ENCODE data around the gene CAPZA2. TPM values are rescaled to one million over a fixed set of nuclear protein-coding genes. Genes with fewer than 3 reads are reported as not detected.

The CAPZA2 gene
- polyA plus RNA-seq, 2 of the 4 experiments (the other 2 are of a cell fraction) = 151 to 213 TPM

DNA sequence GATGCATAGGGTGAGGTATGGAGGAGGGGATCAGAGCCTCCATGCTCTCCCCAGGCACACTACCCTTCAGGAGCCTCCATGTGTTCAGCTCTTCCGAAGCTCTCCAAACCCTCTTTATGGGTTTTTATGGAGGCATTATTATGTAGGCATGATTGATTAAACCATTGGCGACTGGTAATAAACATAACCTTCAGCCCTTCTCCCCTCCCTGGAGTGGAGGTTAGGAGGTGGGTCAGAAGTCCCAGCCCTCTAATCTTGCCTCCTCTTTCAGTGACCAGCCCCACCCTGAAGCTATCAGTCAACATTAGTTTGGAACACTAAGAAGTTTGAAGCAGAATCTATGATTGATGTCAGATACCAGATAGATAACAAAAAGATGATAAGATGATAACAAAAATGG, 23.3 kb downstream of the CAPZA2 start:
- DNase-seq (ENCODE audit: low read depth in 1 of 2, low spot score in 1 of 2) = no peak
- Histone ChIP-seq H3K4me3 (no peak overlapping the region), H3K4me1 (0 out of 3 replicates have a peak, but pooled peaks cover 4% of the 10 kb centered on the region), H3K4me2 (no peak overlapping the region), H3K27ac (no peak overlapping the region), H3K9me3 (no peaks in the 10 kb centered on the region)
- FAIRE-seq = no peak
- TF ChIP-seq CEBPB (IDR thresholded peaks at IDR 0.05) (no peak), RARB (CRISPR knock-in tag; IDR thresholded peaks at IDR 0.05) (no peak), CBX8 (IDR thresholded peaks at IDR 0.05) (no peak), KDM5A (IDR thresholded peaks at IDR 0.05) (no peak), FOSB (CRISPR knock-in tag; IDR thresholded peaks at IDR 0.05) (no peak), SREBF2 (IDR thresholded peaks at IDR 0.05) (no peak), ESRRA (IDR thresholded peaks at IDR 0.05; ENCODE audit: borderline replicate concordance, low read length) (no peak)
- TF ChIP-seq, protein P1, sequence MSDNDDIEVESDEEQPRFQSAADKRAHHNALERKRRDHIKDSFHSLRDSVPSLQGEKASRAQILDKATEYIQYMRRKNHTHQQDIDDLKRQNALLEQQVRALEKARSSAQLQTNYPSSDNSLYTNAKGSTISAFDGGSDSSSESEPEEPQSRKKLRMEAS (IDR thresholded peaks at IDR 0.05) = no peak
- ATAC-seq = no peak
- WGBS (ENCODE audit: missing lambda C conversion rate) = 62% methylated on average over 2 of the region's 2 CpGs
- ChIA-PET CTCF (interaction anchor here (1.6 kb wide), 1 partner anchor 12 kb away, joined by 5 read pairs; no protein-coding TSS in a partner anchor), POLR2A (no interaction called here)

DNA sequence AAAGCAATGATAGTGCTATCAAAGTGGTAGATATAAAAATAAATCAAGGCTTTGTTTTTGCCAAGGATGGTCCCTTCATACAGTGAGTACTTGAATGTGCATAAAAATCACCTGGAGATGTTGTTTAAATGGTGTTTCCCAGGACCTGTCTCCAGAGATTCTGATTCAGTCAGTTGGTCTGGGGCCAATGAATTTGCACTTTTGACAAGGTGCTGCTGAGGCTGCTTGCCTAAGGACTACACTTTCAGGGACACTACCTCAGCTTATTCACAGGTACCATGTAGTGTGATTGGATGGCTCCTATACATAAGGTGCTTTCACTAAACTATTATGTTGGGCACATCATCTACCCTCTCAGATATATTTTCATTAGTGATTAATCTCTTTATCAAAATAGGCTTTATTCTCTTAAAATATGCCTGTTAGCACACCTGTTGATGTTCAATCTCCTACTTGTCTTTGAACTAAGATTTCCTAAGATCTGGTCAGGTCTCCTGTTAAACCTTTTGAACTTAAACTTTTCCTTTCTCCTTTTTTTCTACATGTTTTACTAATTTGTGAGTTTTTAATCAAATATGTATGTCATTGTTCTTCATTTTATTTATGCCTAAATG, 24.3 kb downstream of the CAPZA2 start:
- ChIA-PET CTCF (interaction anchor here (1.6 kb wide), 1 partner anchor 11 kb away, joined by 5 read pairs; no protein-coding TSS in a partner anchor), POLR2A (no interaction called here)

More for the DNA sequence above, 24.3 kb downstream of the CAPZA2 start:
- H3K4me2 ChIP-seq = no peak overlapping the region
- no peak overlapping the region for H3K27ac ChIP-seq
- DNase-seq (ENCODE audit: low read depth in 1 of 2, low spot score in 1 of 2) = no peak
- H3K4me3 ChIP-seq = no peak overlapping the region
- FAIRE-seq = no peak
- H3K9me3 ChIP-seq = no peaks in the 10 kb centered on the region
- H3K4me1 ChIP-seq = 0 out of 3 replicates have a peak, but pooled peaks cover 4% of the 10 kb centered on the region
- TF ChIP-seq RCOR1 (IDR thresholded peaks at IDR 0.05; ENCODE audit: low read depth, low read length) (no peak), SREBF2 (IDR thresholded peaks at IDR 0.05) (no peak), ZSCAN20 (CRISPR knock-in tag; IDR thresholded peaks at IDR 0.05) (no peak), GATA3 (IDR thresholded peaks at IDR 0.05; ENCODE audit: borderline replicate concordance) (no peak), FOSL2 (IDR thresholded peaks at IDR 0.05) (no peak), FOSL2 (CRISPR knock-in tag; IDR thresholded peaks at IDR 0.05) (no peak), ZNF302 (CRISPR knock-in tag; IDR thresholded peaks at IDR 0.05) (no peak), MYC (IDR thresholded peaks at IDR 0.05; ENCODE audit: borderline replicate concordance, low read length) (no peak), TFCP2L1 (CRISPR knock-in tag; IDR thresholded peaks at IDR 0.05) (no peak), CHD4 (IDR thresholded peaks at IDR 0.05; ENCODE audit: borderline replicate concordance) (no peak), FOSB (CRISPR knock-in tag; IDR thresholded peaks at IDR 0.05) (no peak), CHD2 (IDR thresholded peaks at IDR 0.05; ENCODE audit: low read length, partially characterized antibody) (no peak), EHMT2 (IDR thresholded peaks at IDR 0.05; ENCODE audit: low read depth) (no peak), HOXB5 (CRISPR knock-in tag; IDR thresholded peaks at IDR 0.05) (no peak), NPAS2 (CRISPR knock-in tag; IDR thresholded peaks at IDR 0.05; ENCODE audit: borderline replicate concordance) (no peak)
- TF ChIP-seq, protein P2, sequence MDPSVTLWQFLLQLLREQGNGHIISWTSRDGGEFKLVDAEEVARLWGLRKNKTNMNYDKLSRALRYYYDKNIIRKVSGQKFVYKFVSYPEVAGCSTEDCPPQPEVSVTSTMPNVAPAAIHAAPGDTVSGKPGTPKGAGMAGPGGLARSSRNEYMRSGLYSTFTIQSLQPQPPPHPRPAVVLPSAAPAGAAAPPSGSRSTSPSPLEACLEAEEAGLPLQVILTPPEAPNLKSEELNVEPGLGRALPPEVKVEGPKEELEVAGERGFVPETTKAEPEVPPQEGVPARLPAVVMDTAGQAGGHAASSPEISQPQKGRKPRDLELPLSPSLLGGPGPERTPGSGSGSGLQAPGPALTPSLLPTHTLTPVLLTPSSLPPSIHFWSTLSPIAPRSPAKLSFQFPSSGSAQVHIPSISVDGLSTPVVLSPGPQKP (IDR thresholded peaks at IDR 0.05; ENCODE audit: low read depth, low read length) = no peak
- TF ChIP-seq, protein P3, sequence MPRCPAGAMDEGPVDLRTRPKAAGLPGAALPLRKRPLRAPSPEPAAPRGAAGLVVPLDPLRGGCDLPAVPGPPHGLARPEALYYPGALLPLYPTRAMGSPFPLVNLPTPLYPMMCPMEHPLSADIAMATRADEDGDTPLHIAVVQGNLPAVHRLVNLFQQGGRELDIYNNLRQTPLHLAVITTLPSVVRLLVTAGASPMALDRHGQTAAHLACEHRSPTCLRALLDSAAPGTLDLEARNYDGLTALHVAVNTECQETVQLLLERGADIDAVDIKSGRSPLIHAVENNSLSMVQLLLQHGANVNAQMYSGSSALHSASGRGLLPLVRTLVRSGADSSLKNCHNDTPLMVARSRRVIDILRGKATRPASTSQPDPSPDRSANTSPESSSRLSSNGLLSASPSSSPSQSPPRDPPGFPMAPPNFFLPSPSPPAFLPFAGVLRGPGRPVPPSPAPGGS (IDR thresholded peaks at IDR 0.05) = no peak
- TF ChIP-seq, protein P4, sequence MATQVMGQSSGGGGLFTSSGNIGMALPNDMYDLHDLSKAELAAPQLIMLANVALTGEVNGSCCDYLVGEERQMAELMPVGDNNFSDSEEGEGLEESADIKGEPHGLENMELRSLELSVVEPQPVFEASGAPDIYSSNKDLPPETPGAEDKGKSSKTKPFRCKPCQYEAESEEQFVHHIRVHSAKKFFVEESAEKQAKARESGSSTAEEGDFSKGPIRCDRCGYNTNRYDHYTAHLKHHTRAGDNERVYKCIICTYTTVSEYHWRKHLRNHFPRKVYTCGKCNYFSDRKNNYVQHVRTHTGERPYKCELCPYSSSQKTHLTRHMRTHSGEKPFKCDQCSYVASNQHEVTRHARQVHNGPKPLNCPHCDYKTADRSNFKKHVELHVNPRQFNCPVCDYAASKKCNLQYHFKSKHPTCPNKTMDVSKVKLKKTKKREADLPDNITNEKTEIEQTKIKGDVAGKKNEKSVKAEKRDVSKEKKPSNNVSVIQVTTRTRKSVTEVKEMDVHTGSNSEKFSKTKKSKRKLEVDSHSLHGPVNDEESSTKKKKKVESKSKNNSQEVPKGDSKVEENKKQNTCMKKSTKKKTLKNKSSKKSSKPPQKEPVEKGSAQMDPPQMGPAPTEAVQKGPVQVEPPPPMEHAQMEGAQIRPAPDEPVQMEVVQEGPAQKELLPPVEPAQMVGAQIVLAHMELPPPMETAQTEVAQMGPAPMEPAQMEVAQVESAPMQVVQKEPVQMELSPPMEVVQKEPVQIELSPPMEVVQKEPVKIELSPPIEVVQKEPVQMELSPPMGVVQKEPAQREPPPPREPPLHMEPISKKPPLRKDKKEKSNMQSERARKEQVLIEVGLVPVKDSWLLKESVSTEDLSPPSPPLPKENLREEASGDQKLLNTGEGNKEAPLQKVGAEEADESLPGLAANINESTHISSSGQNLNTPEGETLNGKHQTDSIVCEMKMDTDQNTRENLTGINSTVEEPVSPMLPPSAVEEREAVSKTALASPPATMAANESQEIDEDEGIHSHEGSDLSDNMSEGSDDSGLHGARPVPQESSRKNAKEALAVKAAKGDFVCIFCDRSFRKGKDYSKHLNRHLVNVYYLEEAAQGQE (IDR thresholded peaks at IDR 0.05) = no peak
- TF ChIP-seq, protein P1 (IDR thresholded peaks at IDR 0.05) = no peak
- no peak for ATAC-seq

Measured in A549 (cell line).